HG03280 (cell line): ENCODE measurements around the gene RAB7A.

ENCODE experiments used
- ATAC-seq: cut with Tn5 transposase; IDR thresholded peaks from one replicate; pipeline ENCODE4 v1.9.1; 2021; ENCODE audit warnings: mild to moderate bottlenecking, moderate library complexity; ENCODE audit not compliant: unreplicated experiment

Gene RAB7A

DNA sequence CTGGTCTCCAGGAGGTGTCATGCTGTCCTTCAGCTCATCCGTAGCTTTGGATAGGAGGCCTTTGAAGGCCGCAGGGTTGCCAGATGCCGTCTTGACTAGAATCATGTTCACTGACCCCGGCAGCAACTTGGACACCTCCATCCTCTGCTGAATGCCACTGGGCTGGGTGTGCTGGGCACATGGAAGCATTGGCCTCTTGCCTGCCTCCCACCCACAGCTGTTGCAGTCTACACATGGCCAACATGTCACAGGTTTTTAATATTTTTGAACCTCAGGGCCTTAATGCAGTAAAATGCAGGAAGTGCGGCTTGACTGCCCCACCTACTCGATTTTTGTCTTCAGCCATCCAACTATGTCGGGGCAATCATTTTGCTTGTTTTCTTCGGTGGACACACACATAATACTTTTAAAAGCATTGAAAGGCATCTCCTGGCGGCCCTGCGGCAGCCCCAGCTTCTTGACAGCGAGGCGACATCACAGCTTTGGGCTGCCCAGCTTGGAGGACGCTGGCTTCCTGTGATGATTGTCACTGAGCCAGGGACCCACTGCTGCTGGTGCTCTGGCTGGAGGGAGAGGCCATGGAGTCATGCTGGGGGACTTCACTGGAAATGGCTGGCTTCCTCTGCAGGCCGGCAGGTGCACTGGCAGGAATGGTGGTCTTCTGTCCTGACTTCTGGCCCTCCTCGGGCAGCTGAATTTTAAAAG lies 121.8 kb downstream of the RAB7A start:
- ATAC-seq = no peak

- ATAC-seq = no peak
Observed at GRCh38 chr3:128848936-128849335, 123.0 kb downstream of the RAB7A start.

DNA sequence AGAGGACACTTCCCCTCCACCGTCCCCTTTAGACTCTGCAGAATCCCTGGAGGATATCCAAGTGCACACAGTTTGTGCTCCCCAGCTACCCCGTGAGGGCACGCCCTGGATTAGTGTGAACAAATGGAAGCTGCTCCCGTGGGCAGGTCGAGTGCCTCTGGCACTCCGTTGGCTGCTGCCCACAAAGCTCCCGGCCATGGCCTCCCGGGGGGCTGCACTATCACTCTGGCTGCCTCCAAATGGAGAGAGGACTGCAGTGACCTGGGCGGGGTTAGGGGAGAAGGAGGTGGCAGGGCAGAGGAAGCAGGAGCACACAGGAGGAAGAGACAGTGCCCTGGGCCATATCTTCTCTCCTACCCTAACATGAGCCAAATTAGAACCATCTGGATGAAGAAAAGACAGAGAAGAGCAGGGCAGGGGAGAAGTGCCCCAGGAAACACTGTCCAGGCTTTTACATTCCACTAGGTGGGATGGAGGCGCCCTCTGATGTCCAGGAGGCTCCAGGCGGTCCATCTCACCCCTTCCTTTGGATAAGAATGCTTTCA lies 124.0 kb downstream of the RAB7A start:
- ATAC-seq = no peak

DNA sequence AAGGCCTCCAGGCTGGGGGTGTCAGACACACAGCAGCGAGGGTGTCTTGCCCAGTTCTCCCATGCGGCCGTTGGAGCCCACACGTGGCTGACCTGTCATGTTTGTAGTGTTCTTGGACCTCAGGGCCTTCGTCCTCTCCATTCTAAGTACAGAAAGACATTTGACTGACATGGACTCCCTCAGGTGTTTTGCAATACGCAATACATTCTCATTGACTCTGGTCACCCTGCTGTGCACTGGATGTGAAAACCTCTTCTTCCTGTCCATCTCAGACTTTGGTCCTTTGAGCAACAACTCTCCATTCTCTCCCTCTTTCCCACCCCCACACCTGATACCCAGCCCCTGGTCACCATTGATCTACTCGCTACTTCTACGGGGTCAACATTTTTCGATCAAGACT lies 124.6 kb downstream of the RAB7A start:
- ATAC-seq = no peak

- no peak for ATAC-seq
Observed at GRCh38 chr3:128851601-128852000, 125.6 kb downstream of the RAB7A start.

DNA sequence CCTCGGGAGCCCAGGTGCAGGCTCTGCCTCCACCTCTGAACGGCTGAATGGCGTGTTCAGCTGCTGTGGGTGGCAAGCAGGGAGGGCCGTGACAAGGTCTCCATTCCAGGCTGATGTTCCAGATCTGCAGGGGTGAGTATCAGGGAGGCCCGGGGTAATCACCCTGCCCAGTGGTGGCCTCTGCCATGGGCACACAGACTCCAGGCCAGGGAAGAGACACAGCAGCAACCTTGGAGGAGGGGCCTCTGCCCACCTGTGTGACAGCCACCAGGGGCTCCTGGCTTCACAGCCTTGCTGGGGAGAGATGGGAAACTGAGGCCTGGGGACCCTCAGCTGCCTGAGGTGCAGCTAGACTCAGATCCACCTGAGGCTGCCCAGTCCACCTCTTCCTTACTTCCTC lies 127.8 kb downstream of the RAB7A start:
- no peak for ATAC-seq

DNA sequence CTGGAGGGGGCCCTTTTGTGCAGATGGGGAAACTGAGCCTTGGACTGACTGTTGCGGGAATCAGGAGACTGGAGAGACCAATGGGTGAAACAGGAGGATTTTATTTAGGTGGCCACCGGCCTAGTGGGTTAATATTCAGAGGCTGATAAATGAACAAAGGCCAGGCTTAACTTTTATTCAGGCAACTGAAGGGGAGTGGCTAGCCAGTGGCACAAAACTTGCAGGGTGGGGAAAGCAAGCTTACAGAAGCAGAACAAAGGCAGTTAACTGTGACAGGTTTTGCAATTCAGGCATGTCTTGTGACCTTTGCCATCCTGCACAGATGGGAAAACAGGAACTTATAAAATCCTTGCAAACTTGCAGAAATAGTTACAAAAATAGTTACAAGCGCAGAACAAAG lies 128.5 kb downstream of the RAB7A start:
- ATAC-seq = no peak

GRCh38 chr3:128855569-128855968 lies 129.6 kb downstream of the RAB7A start:
- no peak for ATAC-seq

DNA sequence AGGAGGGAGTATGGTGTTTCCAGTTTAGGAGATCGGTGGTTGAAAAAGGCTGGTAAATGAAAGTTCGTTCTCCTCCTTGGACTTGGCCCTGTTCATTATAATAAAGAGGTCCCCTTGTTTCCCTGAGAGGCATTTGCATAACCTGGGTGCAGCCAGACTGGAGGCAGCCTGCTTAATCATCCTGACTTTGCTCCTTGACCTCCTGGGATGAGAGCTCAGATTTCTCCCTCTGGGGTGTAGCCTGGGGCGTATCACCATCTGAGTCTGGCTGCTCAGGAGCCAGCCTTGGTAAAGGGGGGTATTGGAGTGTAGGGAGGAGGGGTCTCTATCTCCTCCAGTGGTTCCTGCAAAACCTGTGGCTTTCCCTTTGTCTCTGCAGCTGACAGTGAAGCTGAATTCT lies 132.2 kb downstream of the RAB7A start:
- ATAC-seq = no peak

DNA sequence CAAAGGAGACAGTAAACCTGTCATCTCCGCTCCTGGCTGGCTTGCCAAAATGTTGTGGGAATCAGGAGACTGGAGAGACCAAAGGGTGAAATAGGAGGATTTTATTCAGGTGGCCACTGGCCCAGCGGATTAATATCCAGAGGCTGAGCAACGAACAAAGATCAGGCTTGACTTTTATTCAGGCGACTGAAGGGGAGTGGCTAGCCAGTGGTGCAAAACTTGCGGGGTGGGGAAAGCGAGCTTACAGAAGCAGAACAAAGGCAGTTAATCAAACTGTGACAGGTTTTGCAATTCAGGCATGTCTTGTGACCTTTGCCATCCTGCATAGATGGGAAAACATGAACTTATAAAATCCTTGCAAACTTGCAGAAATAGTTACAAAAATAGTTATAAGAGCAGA lies 133.6 kb downstream of the RAB7A start:
- ATAC-seq = no peak

DNA sequence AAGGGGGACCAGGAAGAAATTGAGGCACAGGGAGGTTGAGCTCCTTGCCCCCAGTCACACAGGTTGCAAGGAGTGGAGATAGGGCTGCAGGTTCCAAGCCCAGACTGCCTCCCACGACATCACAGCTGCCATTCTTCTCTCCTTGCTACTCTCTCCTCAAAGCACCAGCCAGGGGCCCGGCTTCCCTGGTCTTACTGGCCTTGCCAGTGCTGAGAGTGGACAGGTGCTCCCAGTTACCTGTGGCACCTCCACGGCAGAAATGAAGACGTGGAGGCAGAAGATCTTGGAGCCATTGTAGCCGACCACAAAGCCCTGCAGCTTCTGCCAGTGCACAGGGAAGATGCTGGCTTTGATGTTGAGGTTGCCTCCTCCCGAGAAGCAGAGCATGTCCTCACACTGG lies 135.5 kb downstream of the RAB7A start:
- no peak for ATAC-seq

DNA sequence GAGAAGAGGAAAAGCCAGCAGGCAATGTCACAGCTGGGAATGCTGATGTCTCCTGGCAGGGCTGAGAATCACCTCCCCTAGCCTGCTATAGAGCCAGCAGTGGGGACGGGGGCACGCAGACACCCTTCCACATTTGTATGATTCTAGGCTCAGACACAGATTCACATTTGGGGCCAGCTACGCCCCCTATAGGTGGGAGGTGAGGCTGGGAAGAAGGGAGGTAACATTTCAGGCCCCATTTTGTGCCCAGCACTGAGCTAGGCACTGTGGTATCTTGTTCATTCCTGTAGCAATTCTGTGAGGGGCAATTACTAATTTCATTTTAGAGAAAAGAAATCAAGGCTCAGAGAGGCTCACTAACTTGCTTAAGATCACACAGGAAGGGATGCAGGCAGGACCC lies 137.6 kb downstream of the RAB7A start:
- ATAC-seq = no peak
